Measurements from ENCODE around the gene TELO2.

The TELO2 gene

GRCh38 chr16:1460602-1461138, 32.5 kb upstream of the TELO2 start:
- H3K4me2 ChIP-seq (ENCODE audit: low read length): no peak overlapping the region
- TF ChIP-seq EZH2 (IDR thresholded peaks at IDR 0.05; ENCODE audit: borderline replicate concordance, low read length): no peak
- TF ChIP-seq CTCF (IDR thresholded peaks at IDR 0.05; ENCODE audit: low read length): no peak
- no peak overlapping the region for H3K27ac ChIP-seq (ENCODE audit: low read depth, low read length, poor library complexity, severe bottlenecking)
- no peaks in the 10 kb centered on the region for H3K9me3 ChIP-seq (ENCODE audit: low read length)
- no peaks in the 10 kb centered on the region for H3K4me1 ChIP-seq (ENCODE audit: insufficient read depth, low read length, severe bottlenecking)
- no peaks in the 10 kb centered on the region for H3K9me2 ChIP-seq (ENCODE audit: low read depth, low read length)
- no peaks in the 10 kb centered on the region for H3K79me2 ChIP-seq (ENCODE audit: insufficient read depth, low read length)
- no peak overlapping the region for H3K4me3 ChIP-seq (ENCODE audit: low read depth, low read length, poor library complexity, severe bottlenecking)
- H3K36me3 ChIP-seq (ENCODE audit: insufficient read depth, low read length): peaks cover 15% of the 10 kb centered on the region
- no peaks in the 10 kb centered on the region for H4K20me1 ChIP-seq (ENCODE audit: insufficient read depth, low read length)
- H3F3A ChIP-seq (ENCODE audit: insufficient read depth, low read length): no peaks in the 10 kb centered on the region
- no peak overlapping the region for H2AFZ ChIP-seq (ENCODE audit: low read length)
- no peaks in the 10 kb centered on the region for H3K27me3 ChIP-seq (ENCODE audit: insufficient read depth, low read length)
- H3K9ac ChIP-seq (ENCODE audit: low read length): no peak overlapping the region

- no peak overlapping the region for H2AFZ ChIP-seq (ENCODE audit: low read length)
- H3K9me2 ChIP-seq (ENCODE audit: low read depth, low read length): no peaks in the 10 kb centered on the region
- peaks cover 15% of the 10 kb centered on the region for H3K36me3 ChIP-seq (ENCODE audit: insufficient read depth, low read length)
- H3K9ac ChIP-seq (ENCODE audit: low read length): no peak overlapping the region
- H3K4me2 ChIP-seq (ENCODE audit: low read length): no peak overlapping the region
- TF ChIP-seq EZH2 (IDR thresholded peaks at IDR 0.05; ENCODE audit: borderline replicate concordance, low read length) (no peak), CTCF (IDR thresholded peaks at IDR 0.05; ENCODE audit: low read length) (no peak)
- H3K4me3 ChIP-seq (ENCODE audit: low read depth, low read length, poor library complexity, severe bottlenecking): no peak overlapping the region
- no peaks in the 10 kb centered on the region for H4K20me1 ChIP-seq (ENCODE audit: insufficient read depth, low read length)
- no peaks in the 10 kb centered on the region for H3K79me2 ChIP-seq (ENCODE audit: insufficient read depth, low read length)
- no peak overlapping the region for H3K27ac ChIP-seq (ENCODE audit: low read depth, low read length, poor library complexity, severe bottlenecking)
- no peaks in the 10 kb centered on the region for H3K27me3 ChIP-seq (ENCODE audit: insufficient read depth, low read length)
- H3F3A ChIP-seq (ENCODE audit: insufficient read depth, low read length): no peaks in the 10 kb centered on the region
- H3K9me3 ChIP-seq (ENCODE audit: low read length): no peaks in the 10 kb centered on the region
- no peaks in the 10 kb centered on the region for H3K4me1 ChIP-seq (ENCODE audit: insufficient read depth, low read length, severe bottlenecking)
Observed at GRCh38 chr16:1461146-1461545, 32.0 kb upstream of the TELO2 start.

DNA sequence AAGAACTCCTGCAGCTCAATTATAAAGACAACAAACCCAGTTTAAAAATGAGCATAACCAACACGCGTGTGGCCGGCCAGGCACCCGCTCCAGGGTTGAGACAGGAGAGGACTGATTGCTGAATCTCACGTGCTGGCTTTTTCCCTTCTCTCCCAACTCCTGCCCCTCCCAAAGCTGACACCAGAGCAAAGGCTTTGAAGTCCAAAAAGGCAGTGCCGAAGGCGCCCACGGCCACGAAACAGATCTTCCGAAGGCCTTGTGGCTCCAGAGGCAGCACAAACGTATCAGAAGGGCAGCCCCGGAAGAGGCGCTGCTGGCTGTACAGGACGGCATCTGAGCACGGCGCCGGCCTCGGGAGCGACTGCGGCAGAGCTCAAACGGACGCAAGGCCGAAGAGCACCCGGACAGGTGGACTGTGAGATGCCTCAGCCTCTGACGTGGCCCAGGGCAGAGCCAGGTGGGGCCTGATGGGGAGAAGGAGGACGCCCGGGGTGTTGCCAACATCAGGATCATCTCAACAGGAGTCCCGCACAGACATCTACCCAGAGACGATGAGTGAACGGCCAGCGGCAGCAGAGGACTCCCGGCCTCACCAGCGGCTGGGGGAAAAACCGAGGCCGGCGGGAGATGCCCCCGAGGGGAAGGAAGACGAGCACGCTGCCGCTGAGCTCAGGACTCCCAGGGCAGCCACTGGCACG, 28.8 kb upstream of the TELO2 start:
- Histone ChIP-seq H4K20me1 (ENCODE audit: insufficient read depth, low read length) (no peaks in the 10 kb centered on the region), H3K4me3 (ENCODE audit: low read depth, low read length, poor library complexity, severe bottlenecking) (no peak overlapping the region), H3K36me3 (ENCODE audit: insufficient read depth, low read length) (peaks cover 15% of the 10 kb centered on the region), H3K27ac (ENCODE audit: low read depth, low read length, poor library complexity, severe bottlenecking) (no peak overlapping the region), H3K4me2 (ENCODE audit: low read length) (no peak overlapping the region), H2AFZ (ENCODE audit: low read length) (no peak overlapping the region), H3K9me3 (ENCODE audit: low read length) (no peaks in the 10 kb centered on the region), H3K9ac (ENCODE audit: low read length) (no peak overlapping the region), H3F3A (ENCODE audit: insufficient read depth, low read length) (no peaks in the 10 kb centered on the region), H3K79me2 (ENCODE audit: insufficient read depth, low read length) (peaks cover 10% of the 10 kb centered on the region), H3K9me2 (ENCODE audit: low read depth, low read length) (no peaks in the 10 kb centered on the region), H3K27me3 (ENCODE audit: insufficient read depth, low read length) (no peaks in the 10 kb centered on the region), H3K4me1 (ENCODE audit: insufficient read depth, low read length, severe bottlenecking) (no peaks in the 10 kb centered on the region)
- TF ChIP-seq CTCF (IDR thresholded peaks at IDR 0.05; ENCODE audit: low read length): no peak
